GM18511 (cell line): ENCODE results near the gene TMSB4X.

Experiments
- ATAC-seq: cut with Tn5 transposase; IDR thresholded peaks from one replicate; pipeline ENCODE4 v1.9.1; 2021; ENCODE audit warnings: mild to moderate bottlenecking, moderate library complexity; ENCODE audit not compliant: unreplicated experiment

The TMSB4X gene

DNA sequence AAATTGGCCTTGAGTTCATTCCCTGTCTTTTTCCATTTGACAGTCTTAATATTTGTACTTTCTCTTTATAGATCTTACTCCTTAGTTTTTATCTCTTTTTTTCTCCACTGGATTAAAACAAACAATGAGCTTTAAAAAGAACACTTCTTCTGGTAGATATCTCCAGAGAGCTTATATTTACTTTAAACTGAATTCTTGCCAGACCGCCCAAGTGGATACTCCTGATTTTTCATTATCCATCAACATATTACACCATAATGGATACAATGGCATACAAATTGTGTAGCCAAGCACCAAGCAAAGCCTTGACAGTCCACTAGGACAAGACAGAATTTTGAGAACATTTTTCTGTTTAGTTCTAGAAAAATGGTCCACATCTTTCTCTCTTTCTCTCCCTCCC lies 18.9 kb downstream of the TMSB4X start:
- ATAC-seq = no peak

DNA sequence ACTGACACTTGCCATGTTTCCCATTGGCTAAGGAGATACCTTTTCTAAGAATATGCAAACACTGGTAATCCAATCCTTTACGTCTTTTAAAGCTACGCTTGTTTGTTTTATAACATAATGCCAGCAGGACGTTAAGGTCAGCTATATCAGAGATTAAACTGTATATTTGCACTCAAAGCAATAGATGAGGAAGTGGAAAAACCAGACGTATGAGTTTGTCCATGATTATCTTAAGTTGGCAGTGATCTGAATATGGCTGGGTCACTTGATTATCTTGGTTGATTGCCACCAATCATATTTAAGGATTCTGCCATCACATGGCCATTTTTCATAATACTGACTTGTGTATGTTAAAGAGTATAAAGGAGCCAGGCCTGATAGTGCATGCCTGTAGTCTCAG lies 19.4 kb downstream of the TMSB4X start:
- no peak for ATAC-seq

DNA sequence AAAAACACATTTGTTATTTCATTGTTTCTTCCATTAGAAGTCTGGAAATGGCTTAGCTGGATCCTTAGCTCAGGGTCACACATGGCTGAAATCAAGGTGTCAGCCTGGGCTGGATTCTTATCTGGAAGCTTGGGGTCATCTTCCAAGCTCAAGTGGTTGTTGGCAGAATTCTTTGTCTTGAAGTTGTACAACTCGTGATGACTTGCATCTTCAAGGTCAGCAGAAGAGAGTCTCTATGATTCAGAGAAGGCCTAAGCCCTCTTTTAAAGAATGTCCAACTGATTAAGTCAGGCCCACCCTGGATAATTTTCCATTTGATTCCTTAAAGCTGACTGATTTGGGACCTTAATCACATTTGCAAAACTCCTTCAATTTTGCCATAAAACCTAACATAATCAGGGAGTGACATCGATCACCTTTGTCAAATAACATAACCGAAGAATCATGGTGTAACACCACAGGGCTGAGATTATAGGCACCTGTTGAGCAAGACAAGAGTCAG lies 22.1 kb downstream of the TMSB4X start:
- no peak for ATAC-seq

DNA sequence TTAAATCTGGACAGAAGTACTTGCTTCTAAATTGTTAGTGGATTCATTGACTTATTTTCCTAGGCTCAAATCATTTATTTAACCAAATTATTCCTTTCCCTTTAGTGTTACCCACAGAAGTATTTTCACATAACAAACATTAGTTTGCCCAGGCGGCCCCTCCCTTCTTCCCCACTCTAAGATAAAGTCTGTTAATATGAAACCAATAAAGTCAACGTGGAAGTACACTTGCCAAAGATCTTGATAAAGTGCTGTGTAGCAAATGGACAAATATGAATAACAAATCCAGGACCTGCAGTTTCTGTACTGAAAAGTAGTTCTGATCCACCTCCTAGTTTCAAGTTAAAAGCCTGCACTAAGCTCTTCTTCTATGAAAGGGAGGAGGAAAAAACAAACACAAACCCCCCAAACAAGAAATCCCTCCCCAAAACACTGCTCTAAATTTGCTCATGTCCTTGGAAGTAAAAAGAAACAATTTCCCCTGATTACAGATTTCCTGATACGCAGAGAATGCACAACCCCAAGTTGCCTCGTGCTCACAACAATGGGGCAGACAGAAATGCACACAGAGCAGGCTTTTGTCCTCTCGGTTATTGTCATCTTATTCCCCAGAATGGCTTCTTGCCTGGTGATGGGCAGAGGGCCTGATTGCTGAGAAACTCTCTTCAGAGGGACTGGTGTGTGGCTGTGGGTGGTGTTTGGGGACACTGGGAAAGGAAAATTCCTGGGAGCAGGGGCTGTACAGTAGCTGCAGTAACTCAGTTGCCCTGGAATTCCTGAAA lies 23.2 kb downstream of the TMSB4X start:
- ATAC-seq = no peak

DNA sequence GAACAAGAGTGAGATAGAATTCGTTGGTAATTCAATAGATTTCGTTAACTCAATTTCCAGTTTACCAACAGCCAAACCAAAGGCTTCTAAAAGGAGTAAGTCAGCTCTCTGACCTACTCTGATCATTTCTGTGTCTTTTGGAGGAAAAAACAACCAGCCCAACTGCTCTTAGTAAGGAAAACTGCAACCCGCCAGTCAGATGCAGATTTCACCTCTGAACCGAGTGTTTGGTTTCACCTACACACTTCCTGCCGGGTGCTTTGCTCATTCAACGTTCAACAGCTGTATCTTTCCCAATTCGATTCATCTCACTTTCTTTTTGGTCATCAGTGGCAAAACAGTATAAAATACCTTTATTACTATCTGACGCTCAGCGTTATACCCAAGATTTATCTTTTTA lies 24.5 kb downstream of the TMSB4X start:
- peak; percentile 49 for ATAC-seq

DNA sequence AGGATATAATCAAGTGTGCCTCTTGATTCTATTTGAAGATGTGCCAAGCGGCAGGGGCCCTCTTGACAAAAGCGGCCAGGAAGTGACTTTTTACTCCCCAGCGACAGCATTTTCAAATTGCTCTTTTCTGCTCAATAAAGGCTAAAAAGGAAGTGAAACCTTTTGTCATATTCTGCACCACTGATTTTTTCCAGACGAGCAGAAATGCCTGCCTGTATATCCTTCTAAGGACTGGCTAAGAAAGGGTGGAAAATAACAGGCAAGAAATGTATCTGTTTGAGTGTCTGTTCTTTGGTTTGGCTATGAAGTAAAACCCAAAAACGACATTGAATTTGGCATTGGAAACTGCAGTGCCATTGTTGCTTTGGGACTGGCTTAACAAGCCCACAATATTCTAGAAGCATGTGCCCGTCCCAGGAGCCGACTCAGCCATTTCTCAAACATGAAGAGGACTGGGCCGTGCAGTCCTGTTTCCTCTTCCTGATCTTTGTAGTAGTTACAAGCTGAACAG lies 25.4 kb downstream of the TMSB4X start:
- ATAC-seq = peak; percentile 57

DNA sequence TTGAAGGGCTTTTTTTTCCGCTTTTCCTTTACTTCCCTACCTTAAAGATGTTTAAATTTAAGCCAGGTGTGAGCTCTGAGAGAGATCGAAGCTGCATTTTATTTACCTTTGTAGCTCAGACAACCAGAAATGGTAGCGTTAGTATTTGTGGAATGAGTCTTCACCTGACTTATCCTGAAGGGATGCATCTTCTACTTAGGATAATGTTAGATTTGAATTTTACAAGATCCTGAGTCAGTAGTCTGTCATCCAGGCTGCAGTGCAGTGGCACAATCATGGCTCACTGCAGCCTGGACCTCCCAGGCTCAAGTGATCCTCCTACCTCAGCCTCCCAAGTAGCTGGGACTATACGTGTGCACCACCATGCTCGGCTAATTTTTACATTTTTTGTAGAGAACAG lies 26.2 kb downstream of the TMSB4X start:
- no peak for ATAC-seq

DNA sequence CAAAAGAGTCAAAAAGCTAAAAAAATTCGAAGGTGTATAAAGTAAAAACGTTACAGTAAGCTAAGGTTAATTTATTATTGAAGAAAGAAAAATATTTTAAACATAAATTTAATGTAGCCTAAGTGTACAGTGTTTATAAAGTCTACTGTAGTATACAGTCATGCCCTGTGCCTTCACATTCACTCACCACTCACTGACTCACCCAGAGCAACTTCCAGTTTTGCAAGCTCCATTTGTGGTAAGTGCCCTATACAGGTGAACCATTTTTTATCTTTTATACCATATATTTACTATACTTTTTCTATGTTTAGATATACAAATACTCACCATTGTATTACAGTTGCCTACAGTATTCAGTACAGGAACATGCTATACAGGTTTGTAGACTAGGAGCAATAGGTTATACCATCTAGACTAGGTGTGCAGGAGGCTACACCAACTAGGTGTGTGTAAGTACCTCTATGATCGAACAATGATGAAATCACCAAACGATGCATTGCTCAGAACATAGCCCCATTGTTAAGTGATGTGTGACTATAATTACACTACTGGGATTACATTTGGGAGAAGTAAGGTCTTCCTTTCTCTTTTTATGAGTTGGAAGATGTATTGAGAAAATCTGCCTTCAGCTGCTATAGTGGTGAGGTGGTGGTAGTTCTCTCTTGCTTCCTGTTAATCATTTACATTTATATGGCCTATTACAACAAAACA lies 27.2 kb downstream of the TMSB4X start:
- ATAC-seq = peak; percentile 19

DNA sequence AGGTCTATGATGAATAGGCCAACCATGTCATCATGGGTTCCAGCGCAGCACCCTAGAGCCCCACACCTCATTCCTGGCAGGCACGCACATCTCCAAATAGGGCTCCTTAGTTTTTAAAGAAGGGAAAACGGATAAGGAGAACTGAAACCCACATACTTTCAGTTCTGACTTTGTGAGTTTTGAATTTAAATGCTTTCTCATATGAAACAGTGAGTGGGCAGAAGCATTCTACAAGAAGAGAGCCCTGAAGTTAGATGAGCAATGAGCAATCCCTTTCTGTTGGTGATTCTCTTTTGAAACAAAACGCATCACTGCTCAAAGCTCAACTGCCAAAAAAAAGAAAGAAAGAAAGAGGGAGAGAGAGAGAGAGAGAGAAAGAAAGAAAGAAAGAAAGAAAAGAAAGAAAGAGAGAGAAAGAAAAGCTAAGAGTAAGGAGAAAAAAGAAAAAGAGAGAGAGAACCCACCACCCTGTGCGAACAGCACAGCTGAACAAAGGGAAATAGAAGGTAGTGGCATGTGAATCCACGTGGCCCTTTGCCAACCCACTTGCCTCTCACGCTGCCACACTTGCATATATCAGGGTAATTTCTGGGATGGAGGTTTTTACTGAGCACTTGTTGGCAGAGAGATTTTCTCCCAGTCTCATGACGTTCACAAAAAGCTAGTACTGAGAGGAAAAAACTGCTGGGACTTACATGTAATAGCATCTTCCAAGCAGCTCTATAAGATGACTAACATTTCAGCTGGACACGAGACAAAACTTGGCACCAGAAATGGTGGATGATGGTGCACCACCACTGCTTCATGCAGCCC lies 31.0 kb downstream of the TMSB4X start:
- ATAC-seq = peak; percentile 64

DNA sequence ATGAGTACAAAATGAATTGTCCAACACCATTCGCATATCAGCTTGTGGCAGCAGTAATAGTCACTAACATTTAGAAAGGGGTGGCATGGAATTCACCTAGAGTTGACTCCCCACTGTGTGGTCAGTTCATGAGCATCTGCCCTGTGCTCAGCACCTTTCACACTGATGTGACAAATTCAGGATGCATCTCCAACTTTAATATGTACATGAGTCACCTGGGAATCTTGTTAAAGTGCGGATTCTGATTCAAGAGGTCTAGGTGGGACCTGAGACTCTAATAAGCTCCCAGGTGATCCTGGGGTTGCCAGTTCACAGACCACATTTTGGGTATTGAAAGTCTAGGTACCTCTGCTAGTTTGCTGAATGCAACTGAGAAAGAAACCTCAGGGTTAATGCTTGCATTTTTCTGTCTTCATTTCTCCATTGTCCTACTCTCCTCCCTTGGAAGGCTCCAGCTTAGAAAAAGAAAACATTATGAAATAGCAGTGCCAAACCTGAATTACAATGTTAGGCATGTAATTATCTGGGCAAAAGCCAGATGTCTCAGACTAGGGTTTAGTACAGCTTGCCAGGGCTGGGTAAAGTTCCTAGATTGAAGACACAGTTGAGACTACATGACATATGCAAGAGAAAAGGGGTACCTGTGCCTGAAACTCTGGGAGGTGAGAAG lies 32.7 kb downstream of the TMSB4X start:
- peak; percentile 7 for ATAC-seq

DNA sequence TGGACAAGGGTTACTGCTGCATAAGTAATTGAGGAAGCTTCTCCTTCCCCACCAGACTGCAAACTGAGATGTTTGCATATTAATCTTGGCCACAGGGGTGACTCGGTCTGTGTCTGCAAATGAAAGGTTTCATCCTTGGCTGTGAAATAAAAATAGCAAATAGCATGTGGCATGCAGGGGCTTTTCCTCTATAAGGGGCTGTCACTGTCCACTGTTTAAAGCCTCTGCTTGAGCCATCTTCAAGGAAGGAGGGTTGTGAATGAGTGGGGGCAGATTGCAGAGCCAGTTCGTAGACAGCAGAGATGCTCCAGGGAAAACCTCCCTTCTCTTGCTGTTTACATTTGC lies 33.3 kb downstream of the TMSB4X start:
- peak; percentile 49 for ATAC-seq

DNA sequence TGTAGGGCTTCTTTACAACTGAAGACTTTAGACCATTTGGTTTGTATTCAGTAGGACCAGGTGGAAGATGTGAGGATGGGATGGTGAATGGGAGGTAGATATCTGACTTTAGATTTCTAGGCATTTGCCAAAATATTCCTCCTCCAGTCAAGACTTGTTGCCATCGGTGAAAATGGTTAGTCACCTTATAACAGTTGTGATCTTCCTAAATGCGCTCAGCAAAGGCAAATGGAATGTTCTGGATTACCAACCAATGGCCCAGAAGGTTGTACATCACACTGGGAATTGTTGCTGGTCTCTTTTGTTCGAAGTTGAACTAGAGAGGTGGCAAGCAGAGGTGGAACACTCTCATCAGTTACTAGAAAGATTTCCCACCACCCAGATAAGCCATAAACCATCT lies 33.9 kb downstream of the TMSB4X start:
- ATAC-seq = no peak

DNA sequence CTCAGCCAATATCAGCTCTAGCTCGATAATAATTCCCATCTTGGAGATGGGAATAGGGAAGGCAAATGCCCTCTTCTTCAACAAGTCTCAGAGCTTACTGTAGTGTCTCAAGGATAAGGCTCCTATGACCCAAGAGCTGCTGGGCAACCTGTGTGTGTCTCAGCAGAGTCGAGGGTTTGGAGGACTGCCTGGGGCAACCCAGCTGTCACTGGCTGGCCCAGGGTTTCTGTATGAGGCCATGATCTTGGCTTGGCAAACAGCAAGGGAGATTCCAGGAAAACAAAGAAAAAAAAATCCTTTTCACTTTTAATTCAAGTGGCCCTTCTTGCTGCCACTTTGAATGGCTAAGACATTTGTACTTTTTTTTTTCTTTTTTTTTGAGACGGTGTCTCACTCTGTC lies 34.4 kb downstream of the TMSB4X start:
- ATAC-seq = no peak

DNA sequence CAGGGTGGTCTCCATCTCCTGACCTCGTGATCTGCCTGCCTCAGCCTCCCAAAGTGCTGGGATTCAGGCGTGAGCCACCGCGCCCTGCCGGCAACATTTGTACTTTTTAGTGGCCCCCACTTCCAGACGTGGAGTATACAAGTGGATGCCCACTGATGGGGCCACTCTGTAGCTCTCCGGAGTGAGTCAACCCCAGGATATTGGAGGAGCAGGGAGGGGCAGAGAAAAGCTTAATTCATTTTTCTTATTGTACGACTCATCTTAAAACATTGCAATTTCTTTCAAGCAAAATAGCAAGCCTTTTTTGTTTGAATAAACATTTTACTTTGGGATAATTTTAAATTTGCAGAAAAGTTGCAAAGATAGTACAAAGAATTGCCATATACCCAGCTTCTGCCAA lies 34.9 kb downstream of the TMSB4X start:
- ATAC-seq = no peak

DNA sequence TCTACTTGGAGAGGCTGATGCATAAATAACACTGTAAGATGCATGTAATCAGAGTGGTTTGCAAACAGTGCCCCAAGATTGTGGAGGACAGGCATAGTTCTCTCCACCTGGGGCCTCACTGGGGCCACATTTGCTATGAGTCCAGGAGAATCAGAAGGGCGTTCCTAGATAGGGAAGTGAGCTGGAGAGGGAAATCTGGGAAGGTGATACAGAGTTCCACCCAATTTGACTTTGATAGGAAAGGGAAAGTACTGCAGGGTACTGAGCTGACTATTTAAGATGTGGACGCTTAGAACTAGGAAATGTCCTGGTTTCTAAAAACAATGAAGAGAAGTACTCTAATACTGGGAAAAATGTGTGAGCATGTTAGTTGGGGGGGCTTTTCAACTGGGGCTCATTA lies 35.6 kb downstream of the TMSB4X start:
- ATAC-seq = no peak

DNA sequence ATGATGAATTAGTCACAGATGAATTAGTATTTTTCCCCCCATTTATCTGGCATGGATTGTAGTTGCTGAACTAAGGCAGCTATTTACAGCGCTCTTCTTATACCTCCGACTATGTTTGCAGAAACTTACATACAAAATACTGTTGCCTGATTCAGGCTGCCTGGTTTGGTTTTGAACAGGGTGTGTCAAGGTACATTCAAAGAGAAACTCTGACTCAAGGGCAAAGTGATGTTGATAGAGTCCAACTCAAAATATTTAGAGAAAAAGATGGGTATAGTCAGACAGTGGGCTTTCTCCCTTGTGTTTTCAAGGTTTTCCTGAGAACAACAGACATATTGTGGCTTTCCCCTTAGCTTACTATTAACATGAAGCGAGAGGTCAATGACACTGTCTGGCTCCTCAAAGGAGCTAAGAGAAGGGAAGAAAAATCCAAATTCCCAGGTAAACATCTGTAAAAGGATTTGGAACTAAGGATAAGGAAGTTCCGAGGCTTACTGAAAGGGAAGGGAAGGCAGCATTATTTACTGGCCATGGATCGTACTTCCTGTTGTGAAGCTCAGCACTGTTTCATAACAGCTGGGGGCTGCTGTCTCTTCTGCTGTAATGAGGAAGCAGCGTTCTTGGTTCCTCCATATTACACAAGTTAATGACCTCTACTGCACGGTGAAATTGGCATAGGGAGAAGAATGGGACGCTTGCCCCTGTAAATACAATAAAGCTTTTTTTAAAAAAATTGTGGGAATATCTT lies 38.6 kb downstream of the TMSB4X start:
- ATAC-seq = peak; percentile 94

DNA sequence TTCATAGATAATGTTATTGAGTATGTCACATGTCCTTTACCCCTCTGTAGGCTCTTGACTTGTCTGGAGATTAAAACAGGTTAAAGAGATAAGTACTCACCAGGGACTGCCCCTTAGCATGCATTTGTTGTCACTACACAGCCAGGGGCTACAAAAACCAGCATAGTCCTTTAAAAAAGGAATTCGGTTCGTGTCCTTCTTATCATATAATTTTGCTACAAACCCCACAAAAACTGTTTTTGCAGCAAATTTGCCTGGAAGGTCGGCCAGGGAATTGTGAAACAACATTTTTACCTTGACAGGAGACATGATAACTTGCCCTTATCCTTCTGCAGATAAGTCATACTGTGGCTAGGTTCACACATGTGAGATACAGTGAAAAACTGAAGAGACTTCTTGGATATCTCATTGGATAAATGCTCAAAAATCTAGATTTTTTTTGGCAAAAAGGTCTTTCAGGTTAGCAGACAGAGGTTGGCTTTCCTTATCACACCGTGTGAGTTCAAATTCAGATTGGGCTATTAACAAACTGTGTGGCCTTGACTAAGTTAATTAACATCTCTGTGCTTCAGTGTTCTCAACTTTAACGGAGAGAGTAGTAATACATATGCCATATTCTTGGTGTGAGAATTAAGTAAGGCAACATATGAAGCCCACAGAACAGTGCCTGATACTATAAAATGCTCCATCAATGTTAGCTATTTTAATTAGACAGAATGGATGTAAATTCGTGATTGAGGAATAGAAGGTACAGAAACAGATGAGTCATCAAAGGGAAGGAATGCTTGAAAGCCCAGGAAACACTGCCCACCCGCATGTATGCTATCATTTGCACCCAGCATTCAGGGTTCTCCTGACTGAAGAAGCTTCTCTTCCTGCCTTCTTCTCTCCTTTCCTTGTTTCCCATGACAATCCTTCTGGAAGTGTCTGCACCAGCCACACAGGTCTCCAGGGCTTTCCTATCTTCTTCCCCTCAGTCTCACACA lies 39.5 kb downstream of the TMSB4X start:
- peak; percentile 42 for ATAC-seq

DNA sequence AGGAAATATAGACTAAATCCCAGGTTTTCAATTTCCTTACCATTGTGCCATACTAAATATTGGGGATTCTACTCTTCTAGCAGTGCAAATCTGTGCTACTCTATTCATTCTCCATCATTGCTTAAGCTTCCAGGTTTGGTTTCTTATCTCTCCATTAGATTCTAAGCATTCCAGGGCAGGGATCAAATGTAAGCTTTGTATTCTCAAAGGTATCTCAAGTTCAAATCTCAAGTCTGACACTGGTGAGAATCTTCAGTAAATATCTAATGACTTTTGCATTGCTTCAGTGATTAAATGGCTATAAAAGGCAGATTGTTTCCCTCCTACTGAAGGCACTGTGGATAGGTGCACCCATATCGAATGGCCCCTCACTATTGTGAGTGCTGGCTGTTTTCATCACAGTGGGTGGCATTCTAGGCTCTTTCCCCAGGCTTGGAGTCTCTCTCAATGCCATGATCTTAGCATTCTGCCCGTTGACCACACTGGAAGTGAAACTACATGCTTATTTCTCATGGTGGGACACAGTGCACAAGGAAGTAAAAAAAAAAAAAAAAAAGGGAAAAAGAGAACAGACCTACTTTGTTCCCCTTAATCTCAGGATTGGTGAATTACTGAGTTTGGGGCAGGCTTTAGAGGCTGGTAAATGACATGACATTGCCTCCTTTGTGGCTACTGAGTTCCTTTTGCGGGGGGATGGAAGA lies 40.8 kb downstream of the TMSB4X start:
- ATAC-seq = no peak
